ENCODE data around the gene ABCA13. TPM values are rescaled to one million over a fixed set of nuclear protein-coding genes. Genes with fewer than 3 reads are reported as not detected.
A peak's percentile ranks its signal among the peaks of the same experiment; 100 is the strongest.

Gene ABCA13
- total and polyA plus RNA-seq, 2 experiments from 2014 or later: 0.11 TPM; not detected in 1

- in situ Hi-C loops (cut with MboI): no loop called here
- H2AFZ ChIP-seq: no peak overlapping the region
- H3K79me2 ChIP-seq (ENCODE audit: insufficient read depth): no peaks in the 10 kb centered on the region
- H3K9me3 ChIP-seq (ENCODE audit: low read depth): no peaks in the 10 kb centered on the region
- H3K9me2 ChIP-seq (ENCODE audit: insufficient read depth): no peaks in the 10 kb centered on the region
- H3K4me1 ChIP-seq (ENCODE audit: insufficient read depth): no peaks in the 10 kb centered on the region
- H3K27me3 ChIP-seq (replicated peaks; ENCODE audit: insufficient read depth): 0 out of 2 replicates have a peak, but pooled peaks cover 3% of the 10 kb centered on the region
- no peaks in the 10 kb centered on the region for H4K20me1 ChIP-seq (ENCODE audit: insufficient read depth)
- 41 to 47% methylated on average over 4 of the region's 4 CpGs for WGBS, 2 experiments (ENCODE audit: low coverage in 1 of 2, low lambda C conversion rate in 2 of 2, missing lambda C conversion rate in 2 of 2)
- H3K27ac ChIP-seq: no peak overlapping the region
- peaks cover under 1% of the 10 kb centered on the region; the same call in 1 of the 2 replicates for H3F3A ChIP-seq (ENCODE audit: insufficient read depth)
- H3K36me3 ChIP-seq (ENCODE audit: low read depth): no peaks in the 10 kb centered on the region
- H3K9ac ChIP-seq: no peak overlapping the region
- no peak overlapping the region for H3K4me3 ChIP-seq
- TF ChIP-seq EZH2phosphoT487 (IDR thresholded peaks at IDR 0.05; ENCODE audit: insufficient read depth, low read depth) (no peak), EZH2 (IDR thresholded peaks at IDR 0.05; ENCODE audit: insufficient read depth, poor library complexity, severe bottlenecking) (no peak)
- no peak overlapping the region for H3K4me2 ChIP-seq (ENCODE audit: unreplicated experiment)
- no peak for DNase-seq
Observed at GRCh38 chr7:48292949-48293348, 121.7 kb downstream of the ABCA13 start.

GRCh38 chr7:48295296-48295971, 124.2 kb downstream of the ABCA13 start:
- Histone ChIP-seq H3K9ac (no peak overlapping the region), H3F3A (ENCODE audit: insufficient read depth) (peaks cover 15% of the 10 kb centered on the region), H3K79me2 (ENCODE audit: insufficient read depth) (no peaks in the 10 kb centered on the region), H4K20me1 (ENCODE audit: insufficient read depth) (no peaks in the 10 kb centered on the region), H2AFZ (no peak overlapping the region), H3K27me3 (replicated peaks; ENCODE audit: insufficient read depth) (0 out of 2 replicates have a peak, but pooled peaks cover 3% of the 10 kb centered on the region), H3K27ac (no peak overlapping the region), H3K9me3 (ENCODE audit: low read depth) (no peaks in the 10 kb centered on the region), H3K36me3 (ENCODE audit: low read depth) (no peaks in the 10 kb centered on the region), H3K4me1 (ENCODE audit: insufficient read depth) (peaks cover 12% of the 10 kb centered on the region), H3K4me3 (no peak overlapping the region), H3K9me2 (ENCODE audit: insufficient read depth) (no peaks in the 10 kb centered on the region), H3K4me2 (ENCODE audit: unreplicated experiment) (no peak overlapping the region)
- peak; percentile 25 for DNase-seq
- WGBS, 2 experiments (ENCODE audit: low coverage in 1 of 2, low lambda C conversion rate in 2 of 2, missing lambda C conversion rate in 2 of 2): 40 to 47% methylated on average over 7 of the region's 7 CpGs
- no peak for TF ChIP-seq EZH2phosphoT487 (IDR thresholded peaks at IDR 0.05; ENCODE audit: insufficient read depth, low read depth)
- no peak for TF ChIP-seq EZH2 (IDR thresholded peaks at IDR 0.05; ENCODE audit: insufficient read depth, poor library complexity, severe bottlenecking)
- in situ Hi-C loops (cut with MboI): no loop called here

- no peaks in the 10 kb centered on the region for H3K36me3 ChIP-seq (ENCODE audit: low read depth)
- in situ Hi-C loops (cut with MboI): no loop called here
- H3K4me1 ChIP-seq (ENCODE audit: insufficient read depth): peaks cover 12% of the 10 kb centered on the region
- no peaks in the 10 kb centered on the region for H3K79me2 ChIP-seq (ENCODE audit: insufficient read depth)
- no peaks in the 10 kb centered on the region for H4K20me1 ChIP-seq (ENCODE audit: insufficient read depth)
- H3K27ac ChIP-seq: no peak overlapping the region
- H3K9me2 ChIP-seq (ENCODE audit: insufficient read depth): no peaks in the 10 kb centered on the region
- 17 to 21% methylated on average over 2 of the region's 2 CpGs for WGBS, 2 experiments (ENCODE audit: low coverage in 1 of 2, low lambda C conversion rate in 2 of 2, missing lambda C conversion rate in 2 of 2)
- TF ChIP-seq EZH2 (IDR thresholded peaks at IDR 0.05; ENCODE audit: insufficient read depth, poor library complexity, severe bottlenecking): no peak
- no peak for TF ChIP-seq EZH2phosphoT487 (IDR thresholded peaks at IDR 0.05; ENCODE audit: insufficient read depth, low read depth)
- no peak overlapping the region for H2AFZ ChIP-seq
- H3K4me3 ChIP-seq: no peak overlapping the region
- no peak for DNase-seq
- H3K9ac ChIP-seq: no peak overlapping the region
- H3K27me3 ChIP-seq (replicated peaks; ENCODE audit: insufficient read depth): 0 out of 2 replicates have a peak, but pooled peaks cover 3% of the 10 kb centered on the region
- no peaks in the 10 kb centered on the region for H3K9me3 ChIP-seq (ENCODE audit: low read depth)
- H3K4me2 ChIP-seq (ENCODE audit: unreplicated experiment): no peak overlapping the region
- peaks cover 15% of the 10 kb centered on the region for H3F3A ChIP-seq (ENCODE audit: insufficient read depth)
Observed at GRCh38 chr7:48296966-48297365, 125.7 kb downstream of the ABCA13 start.

GRCh38 chr7:48298779-48299178, 127.5 kb downstream of the ABCA13 start:
- peaks cover 12% of the 10 kb centered on the region for H3K4me1 ChIP-seq (ENCODE audit: insufficient read depth)
- peaks cover 15% of the 10 kb centered on the region for H3F3A ChIP-seq (ENCODE audit: insufficient read depth)
- no peak overlapping the region for H3K9ac ChIP-seq
- no peak overlapping the region for H3K4me3 ChIP-seq
- 0 out of 2 replicates have a peak, but pooled peaks cover 3% of the 10 kb centered on the region for H3K27me3 ChIP-seq (replicated peaks; ENCODE audit: insufficient read depth)
- no peaks in the 10 kb centered on the region for H3K36me3 ChIP-seq (ENCODE audit: low read depth)
- H3K4me2 ChIP-seq (ENCODE audit: unreplicated experiment): no peak overlapping the region
- TF ChIP-seq EZH2phosphoT487 (IDR thresholded peaks at IDR 0.05; ENCODE audit: insufficient read depth, low read depth) (no peak), EZH2 (IDR thresholded peaks at IDR 0.05; ENCODE audit: insufficient read depth, poor library complexity, severe bottlenecking) (no peak)
- H3K9me2 ChIP-seq (ENCODE audit: insufficient read depth): no peaks in the 10 kb centered on the region
- H4K20me1 ChIP-seq (ENCODE audit: insufficient read depth): no peaks in the 10 kb centered on the region
- no peaks in the 10 kb centered on the region for H3K9me3 ChIP-seq (ENCODE audit: low read depth)
- WGBS, 2 experiments (ENCODE audit: low coverage in 1 of 2, low lambda C conversion rate in 2 of 2, missing lambda C conversion rate in 2 of 2): 1% methylated on average over 5 of the region's 5 CpGs
- peak; percentile 87 for DNase-seq
- in situ Hi-C loops (cut with MboI): no loop called here
- H2AFZ ChIP-seq: no peak overlapping the region
- H3K27ac ChIP-seq: no peak overlapping the region
- no peaks in the 10 kb centered on the region for H3K79me2 ChIP-seq (ENCODE audit: insufficient read depth)

Data from GM23248 (cell line).